Measurements from ENCODE around the gene DUSP12.
A peak's percentile ranks its signal among the peaks of the same experiment; 100 is the strongest.
"Not testable (repeated sequence)": the region's sequence is repeated elsewhere in the genome, so short reads cannot be mapped to it uniquely, and the experiment has no call there.

Gene DUSP12, protein sequence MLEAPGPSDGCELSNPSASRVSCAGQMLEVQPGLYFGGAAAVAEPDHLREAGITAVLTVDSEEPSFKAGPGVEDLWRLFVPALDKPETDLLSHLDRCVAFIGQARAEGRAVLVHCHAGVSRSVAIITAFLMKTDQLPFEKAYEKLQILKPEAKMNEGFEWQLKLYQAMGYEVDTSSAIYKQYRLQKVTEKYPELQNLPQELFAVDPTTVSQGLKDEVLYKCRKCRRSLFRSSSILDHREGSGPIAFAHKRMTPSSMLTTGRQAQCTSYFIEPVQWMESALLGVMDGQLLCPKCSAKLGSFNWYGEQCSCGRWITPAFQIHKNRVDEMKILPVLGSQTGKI

DNA sequence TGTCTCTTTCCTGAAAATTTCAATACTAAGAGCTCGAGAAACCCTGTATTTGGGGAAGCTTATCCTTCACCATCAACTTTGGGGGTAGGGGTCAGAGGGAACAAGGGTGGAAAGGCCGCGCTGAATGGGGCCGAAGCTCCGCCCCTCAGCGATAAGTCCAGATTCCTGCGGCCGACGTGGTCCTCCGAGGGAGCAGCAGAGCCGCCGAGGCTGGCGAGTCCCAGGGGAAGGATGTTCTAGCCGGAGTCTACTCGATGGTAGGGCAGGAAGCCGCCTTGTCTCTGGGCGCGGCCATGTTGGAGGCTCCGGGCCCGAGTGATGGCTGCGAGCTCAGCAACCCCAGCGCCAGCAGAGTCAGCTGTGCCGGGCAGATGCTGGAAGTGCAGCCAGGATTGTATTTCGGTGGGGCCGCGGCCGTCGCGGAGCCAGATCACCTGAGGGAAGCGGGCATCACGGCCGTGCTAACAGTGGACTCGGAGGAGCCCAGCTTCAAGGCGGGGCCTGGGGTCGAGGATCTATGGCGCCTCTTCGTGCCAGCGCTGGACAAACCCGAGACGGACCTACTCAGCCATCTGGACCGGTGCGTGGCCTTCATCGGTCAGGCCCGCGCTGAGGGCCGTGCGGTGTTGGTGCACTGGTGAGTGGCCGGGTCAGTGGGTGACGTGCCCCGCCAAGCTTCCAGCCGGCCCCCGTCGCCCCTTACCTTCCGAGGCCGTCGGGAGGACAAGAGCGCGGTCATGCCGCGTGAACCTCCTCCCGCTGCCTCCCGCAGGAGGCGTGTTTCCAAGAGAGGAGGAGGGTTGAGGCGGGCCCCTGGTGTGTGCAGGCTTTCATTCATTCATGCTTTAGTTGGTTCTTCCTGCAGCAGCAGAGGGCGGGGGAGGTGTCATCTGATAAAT lies at the start of gene DUSP12:
Gene DUSP12, plus strand, starts transcription at position 278 of the 899 bp plus-strand sequence. Its CDS starts 16 bp downstream, at position 294.
- DNase-seq = peak; percentile 87 to 91

GRCh38 chr1:161702250-161702649 lies 47.3 kb upstream of the DUSP12 start:
- DNase-seq = no peak

- DNase-seq = no peak
These were observed 44.0 kb upstream of the DUSP12 start for GRCh38 chr1:161705537-161705936.

- DNase-seq = no peak
These were observed 43.5 kb upstream of the DUSP12 start for GRCh38 chr1:161706113-161706481.

DNA sequence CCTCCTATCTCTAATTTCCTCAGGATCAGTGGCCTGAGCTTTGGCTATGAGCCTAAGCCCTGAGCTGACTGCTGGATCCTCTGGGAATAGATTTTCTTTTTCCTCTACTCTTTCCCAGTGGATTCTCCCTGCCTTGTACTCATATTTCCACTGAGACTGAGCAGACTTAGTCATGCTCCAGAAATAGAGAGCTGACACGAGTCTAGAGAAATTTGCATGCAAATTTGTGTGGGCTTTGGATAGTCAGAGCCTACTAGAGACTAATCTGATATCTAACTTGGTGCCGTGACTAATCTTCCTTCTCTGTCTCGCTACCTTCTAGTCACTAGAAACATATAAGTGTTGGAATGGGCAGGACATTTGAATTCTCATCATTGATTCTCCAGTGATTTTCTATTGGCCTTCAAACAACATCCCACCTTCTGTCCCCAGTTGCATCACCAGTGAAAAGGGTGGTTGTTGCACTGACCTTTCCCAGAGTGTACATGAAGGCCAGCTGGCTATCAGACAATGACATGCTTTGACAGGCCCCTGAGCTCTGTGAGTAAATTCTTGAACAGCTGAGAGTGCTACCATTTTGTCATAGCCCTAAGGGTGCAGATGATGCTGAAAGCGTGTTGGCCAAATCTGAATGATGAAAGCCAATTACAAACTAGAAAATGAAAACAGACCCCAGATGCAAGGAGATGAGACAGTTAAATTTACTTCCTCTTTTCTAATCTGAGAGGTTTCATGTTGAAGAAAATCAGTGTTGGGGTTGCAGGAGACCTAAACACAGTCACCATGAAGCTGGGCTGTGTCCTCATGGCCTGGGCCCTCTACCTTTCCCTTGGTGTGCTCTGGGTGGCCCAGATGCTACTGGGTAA lies 42.9 kb upstream of the DUSP12 start, which contains the start of gene FCRLA:
Gene FCRLA, plus strand, starts transcription at position 748 of the 866 bp plus-strand sequence. Its CDS starts 36 bp downstream, at position 784.
- DNase-seq = no peak

GRCh38 chr1:161707503-161707902 lies 42.1 kb upstream of the DUSP12 start:
- DNase-seq = no peak

DNA sequence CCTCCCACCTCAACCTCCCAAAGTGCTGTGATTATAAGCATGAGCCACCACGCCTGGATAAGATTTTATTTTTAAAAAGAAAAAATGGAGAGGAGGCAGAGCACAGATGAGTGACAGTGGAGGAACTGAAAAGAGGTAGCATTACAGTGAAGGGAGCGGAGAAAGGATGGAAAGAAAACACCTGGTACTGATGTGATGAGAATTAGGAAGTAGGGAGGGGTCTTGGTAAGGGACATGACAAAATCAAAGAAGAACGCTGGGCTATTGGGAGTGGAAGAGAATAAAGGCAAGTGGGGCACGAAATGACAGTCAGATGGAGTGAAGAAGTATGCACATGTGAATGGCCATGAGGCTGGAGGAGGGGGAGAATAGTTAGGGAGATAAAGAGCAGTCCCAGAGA lies 40.2 kb upstream of the DUSP12 start:
- DNase-seq = no peak

- no peak for DNase-seq
These were observed 39.0 kb upstream of the DUSP12 start for GRCh38 chr1:161710560-161710959.

DNA sequence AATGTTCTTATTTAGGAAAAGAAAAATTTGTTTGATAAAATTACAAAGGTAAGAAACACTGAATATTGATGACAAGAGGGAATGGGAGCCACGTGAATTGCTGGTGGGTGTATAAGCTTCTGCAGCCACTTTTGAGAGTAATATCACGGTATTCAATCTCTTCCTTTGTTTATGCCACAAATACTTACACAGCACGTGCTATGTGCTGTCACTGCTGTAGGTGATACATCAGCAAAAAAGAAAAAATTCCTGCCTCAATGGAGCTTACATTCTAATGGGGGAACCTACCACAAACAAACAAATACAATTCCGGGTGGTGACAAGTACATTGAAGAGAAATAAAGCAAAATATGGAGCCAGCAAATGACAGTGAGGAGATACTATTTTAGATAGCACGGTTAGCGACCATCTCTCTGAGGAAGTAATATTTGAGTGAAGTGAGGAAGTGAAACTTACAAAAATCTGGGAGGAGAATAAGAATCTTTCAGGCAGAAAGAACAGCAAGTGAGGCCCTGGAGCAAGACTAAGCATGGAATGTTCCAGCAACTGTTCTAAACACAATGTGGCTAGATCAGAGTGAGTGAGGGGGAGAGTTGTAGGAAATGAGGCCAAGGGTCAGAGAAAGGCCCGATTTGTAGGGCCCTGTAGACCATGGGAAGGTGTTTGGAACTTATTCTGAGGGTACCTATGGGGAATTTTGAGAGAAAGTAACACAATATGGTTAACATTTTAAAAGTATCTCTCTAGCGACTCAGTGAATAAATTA lies 30.8 kb upstream of the DUSP12 start:
- DNase-seq = no peak

DNA sequence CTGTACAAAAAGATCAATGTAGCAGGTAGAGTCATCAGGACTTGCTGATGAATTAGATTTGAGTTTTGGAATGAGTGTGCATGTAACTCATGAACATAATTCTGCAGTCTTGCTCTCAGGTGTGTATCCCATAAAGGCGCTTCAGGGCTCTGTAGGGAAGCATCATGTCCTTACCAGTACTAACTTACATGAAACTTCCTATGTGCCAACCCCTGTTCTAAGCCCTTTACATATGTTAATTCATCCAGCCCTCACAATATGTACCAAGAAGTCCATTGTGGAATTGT lies 30.3 kb upstream of the DUSP12 start:
- no peak for DNase-seq

DNA sequence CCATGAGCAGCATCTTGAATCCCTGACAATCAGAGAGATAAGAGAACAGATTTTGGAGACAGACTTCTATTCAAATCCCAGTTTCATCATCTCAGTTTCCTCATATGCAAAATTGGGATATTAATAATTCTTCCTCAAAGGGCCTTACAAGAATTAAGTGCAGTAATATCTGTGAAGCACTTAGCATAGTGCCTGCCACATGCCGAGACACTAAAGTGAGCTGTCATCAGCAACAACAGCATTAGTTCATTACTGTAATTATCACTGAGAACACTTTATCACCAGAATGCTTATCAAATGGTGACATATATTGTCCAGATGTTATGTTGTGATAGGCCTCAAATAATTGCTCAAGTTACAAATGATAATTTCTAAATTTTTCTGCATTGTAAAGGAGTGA lies 29.2 kb upstream of the DUSP12 start:
- DNase-seq = no peak

DNA sequence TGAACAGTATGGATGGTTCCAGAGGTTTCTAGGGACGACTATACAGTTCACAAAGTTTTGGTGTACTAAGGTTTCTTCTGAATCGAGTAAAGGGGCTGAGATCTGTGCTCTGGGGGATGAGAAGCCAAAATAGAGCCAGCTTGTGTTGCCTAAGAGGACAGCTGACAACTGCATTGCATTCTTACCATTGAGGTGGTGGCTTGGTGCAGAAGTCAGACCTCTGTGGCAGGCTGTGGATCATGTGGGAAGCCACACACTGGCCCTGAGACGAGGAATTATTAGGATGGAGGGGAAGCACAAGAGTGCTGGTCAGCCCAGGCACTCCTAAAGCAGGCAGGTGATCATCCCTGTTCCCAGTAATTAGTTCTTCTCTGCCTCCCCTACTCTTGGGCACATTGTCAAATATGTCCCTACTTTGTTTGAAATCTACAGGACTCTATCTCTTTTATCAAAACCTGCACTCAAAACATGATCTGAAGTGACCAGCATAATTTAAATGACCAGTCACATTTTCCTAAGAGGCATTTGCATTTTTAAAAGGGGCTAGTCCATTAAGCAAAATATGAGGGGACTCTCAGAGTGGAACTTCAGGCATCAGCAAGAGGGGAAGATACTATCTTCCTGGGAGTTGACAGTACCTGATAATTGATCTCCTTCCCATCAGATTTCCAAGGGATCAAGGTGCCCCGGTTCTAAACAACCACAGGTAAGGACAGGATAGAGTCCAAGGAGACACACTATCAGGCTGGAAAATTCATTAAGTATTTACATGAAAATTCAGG lies 28.4 kb upstream of the DUSP12 start, which contains the start of gene FCRLB:
Gene FCRLB, plus strand, starts transcription at position 589 of the 782 bp plus-strand sequence. CDS start 1,129 bp downstream, outside the sequence.
- DNase-seq = no peak

- no peak for DNase-seq
These were observed 27.7 kb upstream of the DUSP12 start for GRCh38 chr1:161721738-161722343.

DNA sequence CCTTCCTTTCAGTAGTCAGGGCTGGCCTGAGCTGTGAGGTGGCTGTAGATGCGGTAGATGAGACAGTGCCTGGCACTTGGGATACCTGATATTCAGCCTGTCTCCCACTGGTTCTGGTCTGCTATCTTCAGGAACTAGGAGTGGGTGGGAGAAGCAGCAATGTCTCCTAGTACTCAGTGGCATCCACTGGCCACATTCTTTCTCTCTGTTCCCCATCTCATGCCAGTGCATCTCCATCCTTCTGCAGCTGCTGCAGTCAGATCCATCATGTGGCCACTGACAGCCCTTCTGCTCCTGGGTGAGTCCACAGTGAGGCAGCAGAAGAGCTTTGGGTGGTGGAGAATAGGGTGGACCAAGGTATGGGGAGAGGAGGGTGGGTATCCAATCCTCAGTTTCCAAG lies 27.2 kb upstream of the DUSP12 start:
- no peak for DNase-seq

DNA sequence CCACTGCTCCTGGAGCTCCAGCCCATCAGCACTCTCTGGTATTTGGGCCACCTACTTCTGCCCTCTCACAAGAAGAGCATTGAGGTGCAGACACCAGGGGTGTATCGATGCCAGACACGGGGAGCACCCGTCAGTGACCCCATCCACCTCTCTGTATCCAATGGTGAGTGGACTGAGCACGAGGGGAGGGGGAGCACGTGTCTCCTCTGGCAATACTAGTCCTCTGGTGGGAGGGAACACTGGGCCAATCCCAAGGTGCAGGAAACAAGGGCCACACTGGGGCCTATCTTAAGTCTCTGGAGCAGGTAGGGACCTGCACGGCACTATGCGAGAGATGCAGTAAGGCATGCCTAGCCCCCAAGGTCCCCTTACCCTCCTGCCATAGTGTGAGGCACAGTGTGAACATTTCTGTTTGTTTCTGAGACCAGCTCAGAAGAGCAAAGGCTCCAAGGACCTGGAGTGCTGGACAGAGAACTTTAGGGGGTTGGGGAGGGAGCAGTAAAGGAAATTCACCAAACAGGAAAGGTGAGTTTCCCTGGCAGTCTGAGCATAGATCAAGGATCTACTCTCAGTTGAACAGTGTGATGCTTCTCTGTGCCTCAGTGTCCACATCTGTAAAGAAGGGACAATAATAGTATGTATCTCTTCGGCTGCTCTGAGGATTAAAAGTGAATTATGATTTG lies 26.0 kb upstream of the DUSP12 start:
- no peak for DNase-seq

DNA sequence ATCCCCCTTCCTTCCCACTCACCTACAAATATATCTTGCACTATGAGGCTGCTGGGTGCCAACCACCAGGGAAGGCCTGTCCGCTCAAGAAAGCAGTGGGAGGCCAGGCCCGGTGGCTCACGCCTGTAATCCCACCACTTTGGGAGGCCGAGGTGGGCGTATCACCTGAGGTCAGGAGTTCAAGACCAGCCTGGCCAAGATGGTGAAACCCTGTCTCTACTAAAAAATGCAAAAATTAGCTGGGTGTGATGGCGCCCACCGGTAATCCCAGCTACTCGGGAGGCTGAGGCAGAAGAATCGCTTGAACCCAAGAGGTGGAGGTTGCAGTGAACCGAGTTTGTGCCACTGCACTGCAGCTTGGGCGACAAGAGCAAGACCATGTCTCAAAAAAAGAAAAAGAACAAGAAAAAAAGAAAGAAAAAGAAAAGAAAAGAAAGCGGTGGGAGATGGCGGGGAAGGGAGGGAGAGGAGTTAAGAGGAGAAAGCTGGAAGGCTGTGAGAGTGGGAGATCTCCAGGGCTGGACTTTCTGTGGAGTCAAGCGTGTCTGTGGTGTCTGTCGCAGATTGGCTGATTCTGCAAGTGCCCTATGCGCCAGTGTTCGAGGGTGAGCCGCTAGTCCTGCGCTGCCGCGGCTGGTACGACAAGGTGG lies 24.2 kb upstream of the DUSP12 start:
- not testable (repeated sequence) for DNase-seq

DNA sequence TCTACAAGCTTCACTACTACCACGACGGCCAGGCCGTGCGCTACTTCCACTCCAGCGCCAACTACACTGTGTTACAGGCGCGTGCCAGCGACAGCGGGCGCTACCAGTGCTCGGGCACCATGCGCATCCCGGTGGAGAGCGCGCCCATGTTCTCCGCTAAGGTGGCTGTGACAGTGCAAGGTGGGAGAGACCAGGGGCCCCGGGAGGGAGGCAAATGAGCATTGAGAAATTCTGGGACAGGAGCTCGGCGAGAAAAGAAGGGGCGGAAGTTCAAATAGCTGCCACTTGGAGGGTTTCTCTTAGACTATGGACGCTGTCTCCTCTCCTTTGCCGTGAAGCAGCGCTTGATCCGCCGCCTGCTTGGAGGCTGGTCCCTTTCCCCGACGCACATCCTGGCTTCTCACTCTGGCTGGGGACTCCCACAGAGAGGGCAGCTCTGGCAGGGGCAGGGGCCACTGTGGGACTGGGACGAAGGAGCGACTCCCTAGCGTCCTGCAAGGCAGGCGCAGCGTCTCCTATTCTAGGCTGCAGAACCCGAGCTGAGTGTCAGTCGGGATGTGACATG lies 23.6 kb upstream of the DUSP12 start:
- DNase-seq = peak; percentile 38 to 45

- peak; percentile 62 to 64 for DNase-seq
These were observed 22.9 kb upstream of the DUSP12 start for GRCh38 chr1:161726473-161727255.

Measured in activated CD4-positive, alpha-beta T cell treated with anti-CD3 and anti-CD28 coated beads, Interleukin-2, amount 50 U/mL, for 48 hours (primary cell).